Effector memory CD8-positive, alpha-beta T cell (primary cell): ENCODE measurements around the gene MYH13.

Source experiments
- ATAC-seq: fragments of 150-1000 bp; cut with Tn5 transposase; replicated peaks from 2 replicates; pipeline ENCODE4 v1.10.0; 2021; ENCODE audit warnings: mild to moderate bottlenecking, moderate library complexity
- DNase-seq, 3 experiments: peaks; one replicate each; pipeline ENCODE4 v3.0.0; 2021
- H3K27ac Mint-ChIP-seq, 2 donors: one replicate each; pipeline ENCODE4 v1.8.0; 2022; ENCODE audit warnings: mild to moderate bottlenecking in 2 of 2, mixed read lengths in 2 of 2, moderate library complexity in 2 of 2
- H3K27me3 Mint-ChIP-seq, 2 donors: one replicate each; pipeline ENCODE4 v1.8.0; 2022; ENCODE audit warnings: mixed read lengths in 2 of 2
- H3K36me3 Mint-ChIP-seq: one replicate; pipeline ENCODE4 v1.8.0; 2022; ENCODE audit warnings: mild to moderate bottlenecking, moderate library complexity, mixed read lengths; ENCODE audit not compliant: insufficient read depth
- H3K4me1 Mint-ChIP-seq, 2 donors: one replicate each; pipeline ENCODE4 v1.8.0; 2022; ENCODE audit warnings: low read depth in 2 of 2, mixed read lengths in 2 of 2
- H3K4me3 Mint-ChIP-seq, 2 donors: one replicate each; pipeline ENCODE4 v1.8.0; 2022; ENCODE audit warnings: mild to moderate bottlenecking in 2 of 2, mixed read lengths in 2 of 2, moderate library complexity in 2 of 2
- H3K9me3 Mint-ChIP-seq, 2 donors: one replicate each; pipeline ENCODE4 v1.8.0; 2022; ENCODE audit warnings: mixed read lengths in 2 of 2

MYH13 gene

GRCh38 chr17:10332515-10332914 lies 40.3 kb downstream of the MYH13 start:
- Mint-ChIP-seq H3K27ac (no peak overlapping the region), H3K9me3 (no peaks in the 10 kb centered on the region), H3K27me3 (peaks cover 21 to 72% of the 10 kb centered on the region in 2 donors), H3K36me3 (no peaks in the 10 kb centered on the region), H3K4me1 (peaks cover 0 to 3% of the 10 kb centered on the region in 2 donors), H3K4me3 (no peak overlapping the region)
- ATAC-seq: no peak
- no peak for DNase-seq

GRCh38 chr17:10328971-10329923 lies 43.6 kb downstream of the MYH13 start:
- Mint-ChIP-seq H3K4me3 (no peak overlapping the region), H3K27ac (peak overlapping the region in 1 of 2 donors; percentile 39), H3K27me3 (peaks cover 21 to 62% of the 10 kb centered on the region in 2 donors), H3K4me1 (peaks cover 0 to 3% of the 10 kb centered on the region in 2 donors), H3K9me3 (no peaks in the 10 kb centered on the region), H3K36me3 (no peaks in the 10 kb centered on the region)
- DNase-seq: no peak
- no peak for ATAC-seq

- ATAC-seq (no peak), DNase-seq (no peak)
- Mint-ChIP-seq H3K9me3 (no peaks in the 10 kb centered on the region), H3K27ac (no peak overlapping the region), H3K4me1 (no peaks in the 10 kb centered on the region), H3K36me3 (no peaks in the 10 kb centered on the region), H3K4me3 (no peak overlapping the region), H3K27me3 (peaks cover 21 to 53% of the 10 kb centered on the region in 2 donors)
Measured at GRCh38 chr17:10328206-10328605, 44.6 kb downstream of the MYH13 start.

- Mint-ChIP-seq H3K27me3 (peaks cover 15 to 47% of the 10 kb centered on the region in 2 donors), H3K9me3 (no peaks in the 10 kb centered on the region), H3K27ac (no peak overlapping the region), H3K4me3 (no peak overlapping the region), H3K36me3 (no peaks in the 10 kb centered on the region), H3K4me1 (no peaks in the 10 kb centered on the region)
- peak; percentile 60 for ATAC-seq
- DNase-seq: peak; percentile 57 to 68 (median 61)
Measured at GRCh38 chr17:10327640-10328039, 45.2 kb downstream of the MYH13 start.

- H3K9me3 Mint-ChIP-seq: no peaks in the 10 kb centered on the region
- no peak overlapping the region for H3K4me3 Mint-ChIP-seq
- H3K36me3 Mint-ChIP-seq: no peaks in the 10 kb centered on the region
- no peak for DNase-seq
- ATAC-seq: no peak
- H3K27me3 Mint-ChIP-seq: peaks cover 14 to 25% of the 10 kb centered on the region in 2 donors
- H3K27ac Mint-ChIP-seq: no peak overlapping the region
- no peaks in the 10 kb centered on the region for H3K4me1 Mint-ChIP-seq
Measured at GRCh38 chr17:10325031-10325695, 47.6 kb downstream of the MYH13 start.

- no peak overlapping the region for H3K27ac Mint-ChIP-seq
Measured at GRCh38 chr17:10323812-10324610, 48.8 kb downstream of the MYH13 start.

GRCh38 chr17:10318535-10318934 lies 54.3 kb downstream of the MYH13 start:
- H3K4me3 Mint-ChIP-seq: no peak overlapping the region
- peaks cover 16 to 28% of the 10 kb centered on the region in 2 donors for H3K27me3 Mint-ChIP-seq
- ATAC-seq (no peak), DNase-seq (no peak)
- H3K9me3 Mint-ChIP-seq: no peaks in the 10 kb centered on the region
- H3K4me1 Mint-ChIP-seq: peaks cover 3 to 7% of the 10 kb centered on the region in 2 donors
- no peak overlapping the region for H3K27ac Mint-ChIP-seq
- no peaks in the 10 kb centered on the region for H3K36me3 Mint-ChIP-seq

More at GRCh38 chr17:10323812-10324610, 48.8 kb downstream of the MYH13 start:
- no peak overlapping the region for H3K4me3 Mint-ChIP-seq
- H3K9me3 Mint-ChIP-seq: no peaks in the 10 kb centered on the region
- no peaks in the 10 kb centered on the region for H3K4me1 Mint-ChIP-seq
- ATAC-seq (no peak), DNase-seq (no peak)
- H3K36me3 Mint-ChIP-seq: no peaks in the 10 kb centered on the region
- H3K27me3 Mint-ChIP-seq: peaks cover 8 to 17% of the 10 kb centered on the region in 2 donors

GRCh38 chr17:10317543-10317834 lies 55.3 kb downstream of the MYH13 start:
- Mint-ChIP-seq H3K27me3 (peaks cover 16 to 28% of the 10 kb centered on the region in 2 donors), H3K36me3 (no peaks in the 10 kb centered on the region), H3K27ac (no peak overlapping the region), H3K4me1 (peaks cover 3 to 7% of the 10 kb centered on the region in 2 donors), H3K9me3 (no peaks in the 10 kb centered on the region), H3K4me3 (no peak overlapping the region)
- DNase-seq (no peak), ATAC-seq (no peak)

- no peaks in the 10 kb centered on the region for H3K36me3 Mint-ChIP-seq
- H3K27ac Mint-ChIP-seq: no peak overlapping the region
- no peaks in the 10 kb centered on the region for H3K9me3 Mint-ChIP-seq
- H3K4me1 Mint-ChIP-seq: peaks cover 3 to 7% of the 10 kb centered on the region in 2 donors
- H3K27me3 Mint-ChIP-seq: peaks cover 16 to 30% of the 10 kb centered on the region in 2 donors
- peak; percentile 22 to 29 (median 23) for DNase-seq
- H3K4me3 Mint-ChIP-seq: no peak overlapping the region
- peak; percentile 35 for ATAC-seq
Measured at GRCh38 chr17:10316801-10317542, 55.8 kb downstream of the MYH13 start.

- Mint-ChIP-seq H3K36me3 (no peaks in the 10 kb centered on the region), H3K9me3 (no peaks in the 10 kb centered on the region), H3K27ac (no peak overlapping the region), H3K27me3 (peaks cover 30 to 52% of the 10 kb centered on the region in 2 donors), H3K4me3 (no peak overlapping the region), H3K4me1 (peaks cover 3 to 7% of the 10 kb centered on the region in 2 donors)
- DNase-seq: no peak
- ATAC-seq: no peak
Measured at GRCh38 chr17:10314329-10314728, 58.5 kb downstream of the MYH13 start.

GRCh38 chr17:10313037-10313672 lies 59.7 kb downstream of the MYH13 start:
- H3K4me1 Mint-ChIP-seq: peaks cover 3 to 7% of the 10 kb centered on the region in 2 donors
- peaks cover 30 to 49% of the 10 kb centered on the region in 2 donors for H3K27me3 Mint-ChIP-seq
- no peaks in the 10 kb centered on the region for H3K9me3 Mint-ChIP-seq
- H3K36me3 Mint-ChIP-seq: no peaks in the 10 kb centered on the region
- H3K27ac Mint-ChIP-seq: no peak overlapping the region
- ATAC-seq (no peak), DNase-seq (no peak)
- H3K4me3 Mint-ChIP-seq: no peak overlapping the region

GRCh38 chr17:10311131-10311530 lies 61.7 kb downstream of the MYH13 start:
- Mint-ChIP-seq H3K27ac (no peak overlapping the region), H3K36me3 (no peaks in the 10 kb centered on the region), H3K27me3 (peaks cover 30 to 50% of the 10 kb centered on the region in 2 donors), H3K9me3 (no peaks in the 10 kb centered on the region), H3K4me1 (no peaks in the 10 kb centered on the region), H3K4me3 (no peak overlapping the region)
- DNase-seq (no peak), ATAC-seq (no peak)
